Activated CD4-positive, alpha-beta T cell treated with anti-CD3 and anti-CD28 coated beads for 48 hours (primary cell): ENCODE data around the gene HABP2.

Experiments
- DNase-seq: peaks from one replicate; pipeline ENCODE4 v3.0.0-alpha.2; 2020

Gene HABP2

GRCh38 chr10:113609704-113610108, 56.9 kb downstream of the HABP2 start:
- DNase-seq: no peak

- no peak for DNase-seq
Measured at GRCh38 chr10:113610631-113611601, 58.1 kb downstream of the HABP2 start.

- DNase-seq: no peak
Measured at GRCh38 chr10:113612154-113612553, 59.3 kb downstream of the HABP2 start.

- DNase-seq: no peak
Measured at GRCh38 chr10:113613427-113613826, 60.6 kb downstream of the HABP2 start.

- DNase-seq: no peak
Measured at GRCh38 chr10:113613977-113614690, 61.3 kb downstream of the HABP2 start.

GRCh38 chr10:113616244-113617074, 63.6 kb downstream of the HABP2 start:
- no peak for DNase-seq

- no peak for DNase-seq
Measured at GRCh38 chr10:113617086-113617485, 64.2 kb downstream of the HABP2 start.

GRCh38 chr10:113618338-113618737, 65.5 kb downstream of the HABP2 start:
- no peak for DNase-seq

- no peak for DNase-seq
Measured at GRCh38 chr10:113619401-113619800, 66.5 kb downstream of the HABP2 start.

- no peak for DNase-seq
Measured at GRCh38 chr10:113620511-113620910, 67.7 kb downstream of the HABP2 start.

- DNase-seq: no peak
Measured at GRCh38 chr10:113620936-113621335, 68.1 kb downstream of the HABP2 start.

GRCh38 chr10:113621799-113622198, 68.9 kb downstream of the HABP2 start:
- no peak for DNase-seq

- no peak for DNase-seq
Measured at GRCh38 chr10:113622831-113623230, 70.0 kb downstream of the HABP2 start.

- no peak for DNase-seq
Measured at GRCh38 chr10:113625461-113626186, 72.8 kb downstream of the HABP2 start.

GRCh38 chr10:113626809-113627355, 74.0 kb downstream of the HABP2 start:
- DNase-seq: no peak

- no peak for DNase-seq
Measured at GRCh38 chr10:113627836-113628235, 75.0 kb downstream of the HABP2 start.

GRCh38 chr10:113628607-113629153, 75.8 kb downstream of the HABP2 start:
- DNase-seq: no peak

GRCh38 chr10:113630929-113631533, 78.2 kb downstream of the HABP2 start:
- DNase-seq: no peak

- DNase-seq: no peak
Measured at GRCh38 chr10:113631684-113632367, 79.0 kb downstream of the HABP2 start.
